Astrocyte of the spinal cord (primary cell): ENCODE data around the gene TRIM38.

ENCODE experiments used
- DNase-seq: peaks from one replicate; pipeline ENCODE4 v3.0.0; 2011; ENCODE audit warnings: low read depth, low spot score
- H3K4me3 ChIP-seq: 2 replicates; pipeline ENCODE4 v1.5.1; 2011; ENCODE audit warnings: low read depth, mild to moderate bottlenecking, low read length, moderate library complexity
- in situ Hi-C: cut with HindIII; loops from 2 replicates; pipeline ENCODE4 v1.10.0; 2017; ENCODE audit warnings: low sequenced_read_pairs
- TF ChIP-seq, protein P1 (sequence below): IDR thresholded peaks from 2 replicates; pipeline ENCODE4 v1.5.1; 2012; ENCODE audit warnings: low read depth, mild to moderate bottlenecking, low read length, inconsistent platforms

TRIM38 gene

DNA sequence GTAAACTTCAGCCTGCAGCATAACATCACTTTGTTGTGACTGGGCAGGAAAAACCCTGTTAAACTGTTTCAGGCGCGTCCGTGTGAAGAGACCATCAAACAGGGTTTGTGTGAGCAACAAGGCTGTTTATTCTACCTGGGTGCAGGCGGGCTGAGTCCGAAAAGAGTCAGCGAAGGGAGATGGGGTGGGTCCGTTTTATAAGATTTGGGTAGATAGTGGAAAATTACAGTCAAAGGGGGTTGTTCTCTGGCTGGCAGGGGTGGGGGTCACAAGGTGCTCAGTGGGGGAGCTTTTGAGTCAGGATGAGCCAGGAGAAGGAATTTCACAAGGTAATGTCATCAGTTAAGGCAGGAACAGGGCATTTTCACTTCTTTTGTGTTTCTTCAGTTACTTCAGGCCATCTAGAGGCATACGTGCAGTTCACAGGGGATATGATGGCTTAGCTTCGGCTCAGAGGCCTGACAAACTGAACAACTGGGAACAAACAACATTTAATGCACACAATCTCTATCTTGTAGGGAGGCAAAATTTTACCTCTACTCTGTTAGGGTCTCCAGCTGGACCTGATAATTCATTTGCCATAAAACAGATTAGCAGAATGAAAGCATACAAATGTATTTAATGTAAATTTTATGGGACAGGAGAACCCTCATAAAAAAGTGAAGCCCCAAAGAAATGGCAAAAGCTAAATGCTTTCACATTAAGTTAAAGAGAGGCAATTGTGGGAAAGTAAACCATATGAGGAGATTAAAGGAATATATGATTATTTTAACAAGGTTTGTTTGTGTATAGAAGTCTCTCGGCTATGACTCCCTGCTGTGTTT, 66.4 kb downstream of the TRIM38 start:
- no peak overlapping the region for H3K4me3 ChIP-seq
- TF ChIP-seq, protein P1, sequence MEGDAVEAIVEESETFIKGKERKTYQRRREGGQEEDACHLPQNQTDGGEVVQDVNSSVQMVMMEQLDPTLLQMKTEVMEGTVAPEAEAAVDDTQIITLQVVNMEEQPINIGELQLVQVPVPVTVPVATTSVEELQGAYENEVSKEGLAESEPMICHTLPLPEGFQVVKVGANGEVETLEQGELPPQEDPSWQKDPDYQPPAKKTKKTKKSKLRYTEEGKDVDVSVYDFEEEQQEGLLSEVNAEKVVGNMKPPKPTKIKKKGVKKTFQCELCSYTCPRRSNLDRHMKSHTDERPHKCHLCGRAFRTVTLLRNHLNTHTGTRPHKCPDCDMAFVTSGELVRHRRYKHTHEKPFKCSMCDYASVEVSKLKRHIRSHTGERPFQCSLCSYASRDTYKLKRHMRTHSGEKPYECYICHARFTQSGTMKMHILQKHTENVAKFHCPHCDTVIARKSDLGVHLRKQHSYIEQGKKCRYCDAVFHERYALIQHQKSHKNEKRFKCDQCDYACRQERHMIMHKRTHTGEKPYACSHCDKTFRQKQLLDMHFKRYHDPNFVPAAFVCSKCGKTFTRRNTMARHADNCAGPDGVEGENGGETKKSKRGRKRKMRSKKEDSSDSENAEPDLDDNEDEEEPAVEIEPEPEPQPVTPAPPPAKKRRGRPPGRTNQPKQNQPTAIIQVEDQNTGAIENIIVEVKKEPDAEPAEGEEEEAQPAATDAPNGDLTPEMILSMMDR, result no peak
- in situ Hi-C loops, result no loop called here
- peak; percentile 50 for DNase-seq

GRCh38 chr6:26029570-26029856, 66.9 kb downstream of the TRIM38 start:
- no peak for DNase-seq
- H3K4me3 ChIP-seq, result no peak overlapping the region
- in situ Hi-C loops, result no loop called here
- TF ChIP-seq, protein P1, result no peak

GRCh38 chr6:26029857-26030653, 67.5 kb downstream of the TRIM38 start:
- no peak for DNase-seq
- no peak overlapping the region for H3K4me3 ChIP-seq
- in situ Hi-C loops, result no loop called here

DNA sequence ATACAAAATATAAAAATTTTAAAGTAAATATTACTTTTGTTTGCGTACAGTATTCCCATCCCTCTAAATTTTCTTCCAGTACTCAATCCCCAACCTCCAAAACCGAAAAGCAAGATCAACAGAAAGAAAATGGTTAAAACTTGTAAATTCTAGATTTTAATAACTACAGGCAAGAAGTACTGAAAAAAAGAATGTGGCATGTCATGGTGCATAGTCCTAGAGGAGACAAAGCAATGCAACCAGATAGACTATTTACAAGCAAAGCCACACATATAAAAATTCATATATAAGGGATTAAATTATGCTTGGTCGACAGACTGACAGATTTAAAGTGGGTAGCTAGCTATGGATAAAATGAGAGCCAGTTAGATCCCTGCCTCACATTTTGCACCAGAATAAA, 68.1 kb downstream of the TRIM38 start:
- TF ChIP-seq, protein P1, result no peak
- peak overlapping the region; percentile 67 for H3K4me3 ChIP-seq
- in situ Hi-C loops, result no loop called here
- DNase-seq, result no peak

More at GRCh38 chr6:26029857-26030653, 67.5 kb downstream of the TRIM38 start:
- TF ChIP-seq, protein P1, result no peak

DNA sequence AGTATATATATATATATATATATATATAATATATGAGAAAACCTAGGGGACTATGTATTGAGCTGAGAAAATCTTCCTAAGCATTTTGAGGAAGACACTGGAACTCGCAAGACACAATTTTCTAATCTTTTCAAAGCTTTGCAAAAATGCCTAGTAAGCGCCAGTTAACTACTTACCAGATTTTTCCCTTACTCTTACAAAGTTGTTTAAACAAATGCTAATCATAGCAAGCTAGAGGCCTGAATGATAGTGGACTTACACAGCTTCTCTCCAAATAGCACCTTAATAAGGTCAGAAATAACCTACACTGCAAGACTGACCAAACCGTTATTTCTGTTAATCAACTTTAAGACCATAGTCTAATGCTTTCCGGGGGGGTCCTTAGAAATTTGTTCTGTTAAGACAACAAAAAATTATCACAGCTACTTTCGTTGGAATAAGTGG, 68.6 kb downstream of the TRIM38 start:
- no peak for DNase-seq
- in situ Hi-C loops, result no loop called here
- H3K4me3 ChIP-seq, result peak overlapping the region; percentile 67
- TF ChIP-seq, protein P1, result no peak

- in situ Hi-C loops, result no loop called here
- peak; percentile 98 for DNase-seq
- TF ChIP-seq, protein P1, result peak; percentile 32
- peak overlapping the region; percentile 67 for H3K4me3 ChIP-seq
Measured at GRCh38 chr6:26031595-26032339, 69.2 kb downstream of the TRIM38 start.
